NCI-H69 (cell line): ENCODE measurements around the gene ZBTB12.

Source experiments
- DNase-seq: peaks from one replicate; lab custom pipeline; 2025; lab: John Stamatoyannopoulos, UW

Gene ZBTB12

DNA sequence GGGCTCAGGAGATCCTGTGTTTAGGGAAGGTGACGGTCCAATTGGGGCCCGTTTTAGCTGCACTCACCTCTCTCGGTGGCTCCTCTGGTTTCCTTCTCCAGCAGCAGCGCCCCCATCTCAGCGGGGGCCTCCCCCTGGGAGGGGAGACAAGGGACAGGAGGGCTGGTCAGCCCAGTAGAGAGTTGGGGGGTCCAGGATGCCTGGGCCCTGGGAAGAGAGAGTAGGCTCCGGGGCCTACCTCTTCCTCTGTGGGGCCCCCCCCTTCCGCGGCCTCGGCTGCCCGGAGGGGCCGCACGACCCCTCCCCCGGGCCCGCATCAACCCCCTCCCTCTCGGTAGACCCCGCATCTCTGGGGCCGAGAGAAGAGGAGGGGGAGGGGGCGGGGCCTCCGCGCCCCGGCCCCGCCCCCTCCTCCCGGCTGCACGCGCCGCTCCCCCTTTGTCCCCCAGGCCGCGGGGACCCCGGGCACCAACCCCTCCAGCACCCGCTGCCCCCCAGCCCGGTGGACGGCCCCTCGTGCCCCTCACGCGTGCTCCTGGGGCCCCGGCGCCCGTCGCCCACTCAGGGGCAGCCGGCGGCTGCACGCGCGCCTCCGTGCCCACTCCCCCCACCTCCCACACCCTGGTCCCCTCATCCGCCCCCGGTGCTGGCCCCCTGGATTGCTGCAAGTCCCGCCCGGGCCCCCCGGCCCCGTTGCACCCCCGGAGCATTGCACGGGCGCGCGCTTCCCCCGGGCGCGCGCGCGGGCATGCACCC lies 4.9 kb downstream of the ZBTB12 start:
- peak; percentile 68 for DNase-seq

DNA sequence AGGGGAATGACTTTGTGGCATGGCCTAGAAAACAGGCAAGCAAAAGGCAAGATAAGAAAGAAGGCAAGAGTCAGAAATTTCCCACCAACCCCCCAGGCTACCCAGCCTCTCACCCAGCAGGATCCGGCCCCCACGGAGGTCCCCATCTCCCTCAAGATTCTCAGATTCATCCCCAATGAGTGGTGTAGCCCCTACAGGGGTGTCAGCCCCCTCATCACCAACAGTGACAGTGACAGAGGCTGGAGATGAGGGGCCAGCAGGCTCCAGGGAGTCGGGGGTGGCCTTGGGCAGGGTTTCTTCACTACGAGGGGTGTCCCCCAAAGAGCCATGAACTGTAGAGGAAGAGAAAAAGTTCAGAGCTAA lies 5.4 kb downstream of the ZBTB12 start:
- DNase-seq: no peak

DNA sequence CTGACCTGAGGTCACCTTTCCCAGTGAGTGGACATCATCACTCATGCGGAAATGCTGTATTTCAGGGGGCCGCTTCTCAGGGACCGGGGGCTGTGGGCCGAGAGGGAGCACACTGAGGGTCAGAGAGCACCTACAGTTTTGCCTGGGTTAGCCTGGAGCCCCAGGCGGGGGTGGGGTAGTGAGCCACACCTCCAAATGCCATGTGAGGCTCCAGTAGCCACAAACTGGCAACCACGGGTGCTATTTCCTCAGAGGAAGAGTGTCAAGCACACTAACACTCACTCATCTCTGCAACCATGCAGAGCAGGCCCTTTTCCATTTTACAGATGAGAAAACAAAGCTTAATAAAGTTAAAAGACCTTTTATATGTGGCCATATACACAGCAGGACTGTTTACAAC lies 9.1 kb downstream of the ZBTB12 start:
- DNase-seq: no peak

DNA sequence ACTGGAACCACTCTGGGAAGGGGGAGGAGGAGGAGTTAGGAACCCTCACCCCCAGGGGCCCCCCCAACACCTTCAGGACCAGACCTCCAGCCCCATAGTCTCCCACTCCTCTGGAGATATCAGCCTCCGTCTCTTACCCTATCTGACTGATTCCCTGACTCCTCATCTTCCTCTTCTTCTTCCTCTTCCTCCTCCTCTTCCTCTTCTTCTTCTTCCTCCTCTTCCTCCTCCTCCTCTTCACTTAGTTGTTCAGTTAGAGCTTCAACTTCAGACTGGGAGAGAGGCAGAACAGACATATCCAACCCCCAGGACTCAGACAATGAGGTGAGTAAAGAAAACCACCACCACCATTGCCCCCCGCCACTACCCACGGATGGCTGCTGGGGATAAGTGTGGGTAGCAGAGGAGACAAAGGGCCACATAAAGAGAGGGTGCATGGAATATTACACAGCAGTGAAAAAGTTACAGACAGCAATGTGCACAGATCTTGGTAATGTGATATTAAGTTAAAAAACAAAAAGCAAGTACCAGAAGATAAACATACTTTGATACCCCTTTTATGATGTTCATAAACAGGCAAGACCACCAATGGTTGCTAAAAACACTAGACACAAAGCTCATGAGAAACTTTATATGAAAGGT lies 12.4 kb downstream of the ZBTB12 start:
- DNase-seq: no peak

DNA sequence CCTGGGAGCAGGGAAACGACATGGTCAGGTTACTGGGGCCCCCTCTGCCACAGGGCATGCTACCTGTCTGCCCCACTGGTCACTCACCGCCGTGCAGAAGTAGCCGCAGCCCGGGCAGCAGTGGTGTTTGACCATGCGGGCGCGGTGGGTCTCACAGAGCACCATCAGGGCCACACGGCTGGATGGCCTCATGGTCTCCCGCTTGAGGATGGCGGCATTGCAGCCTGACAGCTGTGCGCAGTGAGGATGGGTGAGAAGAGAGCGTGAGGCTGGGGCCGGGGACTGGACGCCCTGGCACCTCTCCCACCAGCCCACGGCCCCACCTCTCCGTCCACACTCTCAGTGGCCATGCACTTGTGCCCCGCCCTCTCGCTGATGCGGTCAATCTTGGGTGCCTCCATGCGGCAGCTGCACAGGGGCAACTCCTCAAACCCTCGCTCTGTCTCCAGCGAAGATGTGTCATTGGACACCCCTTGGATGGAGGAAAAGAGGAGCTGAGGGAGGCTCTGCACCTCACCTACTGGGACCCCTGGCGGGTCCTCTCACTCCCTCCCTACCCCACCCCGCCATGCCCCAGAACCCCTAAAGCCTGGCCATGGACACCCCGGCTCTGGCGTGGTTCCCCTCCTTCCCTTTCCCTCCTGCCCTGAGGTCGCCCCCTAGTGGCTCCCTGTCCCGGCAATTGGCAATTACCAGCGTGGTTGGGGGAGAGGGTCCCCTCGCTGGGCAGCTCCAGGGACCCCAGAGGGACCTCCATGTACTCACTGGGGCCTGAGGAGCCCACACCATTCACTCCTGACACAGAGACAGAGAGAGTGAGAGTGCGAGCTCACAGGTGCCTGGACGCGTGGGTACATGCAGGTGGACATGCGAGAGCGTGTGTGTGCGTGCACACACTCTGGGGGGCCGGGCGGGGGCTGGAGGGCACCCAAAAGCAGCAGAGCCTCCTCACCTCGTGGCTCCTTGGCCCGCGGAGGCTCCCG lies 13.3 kb downstream of the ZBTB12 start:
- DNase-seq: peak; percentile 40

DNA sequence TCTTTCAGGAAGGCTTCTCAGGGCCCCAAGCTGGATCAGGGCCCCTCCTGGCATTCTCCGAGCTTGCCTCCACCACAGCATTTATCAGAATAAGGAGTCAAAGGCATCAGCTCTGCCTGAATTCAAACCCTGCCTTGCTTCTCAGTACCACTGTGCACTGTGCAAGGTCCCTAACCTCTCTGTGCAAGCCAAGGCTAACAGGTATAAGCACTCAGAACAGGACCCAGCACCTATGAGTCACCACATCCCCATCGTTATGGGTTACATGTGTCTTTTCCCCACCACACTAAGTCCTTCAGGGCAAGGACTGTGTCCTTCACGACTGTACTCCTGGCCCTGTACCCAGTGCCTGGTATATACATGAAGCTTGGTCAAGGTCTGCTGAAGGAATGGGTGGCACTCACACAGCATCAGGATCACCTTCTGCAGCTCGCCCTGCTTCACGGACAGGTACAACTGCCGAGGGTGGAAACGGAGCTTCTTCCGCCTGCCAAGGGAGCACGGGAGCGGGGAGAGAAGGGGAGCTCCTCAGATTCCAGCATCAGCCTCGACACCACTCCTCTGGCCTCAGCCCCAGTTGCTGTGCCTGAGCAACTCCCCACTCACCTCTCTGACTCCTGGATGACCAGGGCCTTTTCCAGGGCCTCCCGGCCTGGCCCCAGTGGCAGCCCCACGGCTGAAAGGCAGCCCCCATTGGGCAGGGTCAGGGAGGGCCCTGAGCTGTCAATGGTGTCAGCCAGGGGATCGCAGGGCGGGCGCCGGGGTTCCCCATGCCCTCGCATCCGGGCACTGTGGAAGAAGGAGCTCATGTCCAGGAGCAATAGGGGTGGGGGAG lies 14.5 kb downstream of the ZBTB12 start:
- DNase-seq: no peak

DNA sequence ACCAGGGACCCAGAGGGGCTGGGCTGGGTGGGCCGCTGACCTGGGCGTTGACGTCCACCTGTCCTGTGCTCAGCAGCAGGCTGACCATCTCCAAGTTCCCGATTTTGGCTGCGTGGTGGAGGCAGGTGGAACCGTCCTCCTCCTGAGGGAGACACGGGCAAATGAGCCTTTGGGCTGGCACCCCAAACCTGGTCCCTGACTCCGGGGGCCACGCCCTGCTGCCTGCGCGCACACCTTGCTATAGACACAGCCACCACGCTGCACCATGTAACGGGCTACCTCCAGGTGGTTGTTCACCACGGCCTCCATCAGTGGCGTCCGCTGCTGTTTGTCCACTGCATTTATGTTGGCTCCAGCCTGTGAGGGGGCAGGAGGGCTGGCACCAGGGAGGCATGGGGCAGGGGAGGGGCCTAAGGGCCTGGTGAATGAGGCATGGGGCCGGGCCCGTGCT lies 15.3 kb downstream of the ZBTB12 start:
- DNase-seq: no peak

DNA sequence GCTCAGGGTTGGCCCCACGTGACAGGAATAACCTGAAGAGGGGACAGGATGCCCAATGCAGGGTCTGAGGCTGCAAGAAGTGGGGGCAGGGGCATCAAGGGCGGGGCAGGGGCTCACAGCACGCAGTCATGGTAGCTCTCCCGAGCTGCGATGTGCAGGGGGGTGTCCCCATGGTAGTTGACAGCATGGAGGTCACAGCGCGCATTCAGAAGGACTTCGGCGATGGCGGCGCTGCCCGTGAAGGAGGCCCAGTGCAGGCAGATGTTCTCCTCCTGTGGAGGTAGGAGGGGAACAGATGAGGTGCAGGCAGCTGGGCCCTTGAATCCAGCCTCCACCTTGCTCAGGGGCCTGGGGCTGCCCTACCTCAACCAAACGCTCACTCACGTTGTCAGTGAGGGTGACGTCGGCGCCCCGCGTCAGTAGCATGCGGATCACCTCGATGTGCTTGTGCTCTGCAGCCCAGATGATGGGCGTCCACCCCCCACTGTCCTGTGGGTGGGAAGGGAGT lies 17.3 kb downstream of the ZBTB12 start:
- no peak for DNase-seq

DNA sequence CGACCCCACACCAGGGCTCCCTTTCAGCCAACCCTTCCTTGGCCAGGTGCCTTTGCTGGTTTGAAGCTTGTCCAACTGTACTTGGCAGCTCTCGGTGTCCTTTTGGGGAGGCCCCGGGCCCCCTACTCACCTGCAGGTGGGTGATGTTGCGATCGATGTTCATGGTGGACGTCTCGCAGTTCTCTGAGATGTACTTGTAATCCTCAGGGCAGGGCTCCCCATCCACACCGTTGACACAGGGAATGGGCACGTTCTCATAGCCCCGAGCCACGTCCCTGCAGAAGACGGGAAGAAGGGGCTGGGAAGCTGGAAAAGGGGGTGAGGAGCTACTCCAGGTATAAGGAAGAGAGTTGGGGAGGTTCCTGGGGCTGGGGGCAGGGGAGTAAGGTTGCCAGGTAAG lies 18.2 kb downstream of the ZBTB12 start:
- no peak for DNase-seq

DNA sequence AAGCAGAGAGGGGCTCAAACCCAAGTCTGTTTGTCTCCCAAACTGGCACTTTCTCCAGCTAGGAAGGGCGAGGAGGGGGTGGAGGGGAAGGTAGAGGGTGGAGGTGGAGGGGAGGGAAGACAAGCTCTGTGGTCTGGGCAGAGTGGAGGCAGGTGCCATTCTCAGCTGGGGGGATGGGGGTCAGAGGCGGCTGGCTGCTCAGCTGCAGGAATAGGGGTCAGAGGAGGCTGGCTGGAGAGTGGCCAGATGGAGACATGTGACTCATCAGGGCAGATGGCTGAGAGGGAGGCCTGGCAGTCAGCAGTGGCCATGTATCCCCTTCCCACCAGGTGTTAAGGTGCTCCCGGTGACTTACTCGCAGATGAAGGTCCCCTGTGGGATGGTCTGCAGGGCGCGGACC lies 19.5 kb downstream of the ZBTB12 start:
- DNase-seq: peak; percentile 51

DNA sequence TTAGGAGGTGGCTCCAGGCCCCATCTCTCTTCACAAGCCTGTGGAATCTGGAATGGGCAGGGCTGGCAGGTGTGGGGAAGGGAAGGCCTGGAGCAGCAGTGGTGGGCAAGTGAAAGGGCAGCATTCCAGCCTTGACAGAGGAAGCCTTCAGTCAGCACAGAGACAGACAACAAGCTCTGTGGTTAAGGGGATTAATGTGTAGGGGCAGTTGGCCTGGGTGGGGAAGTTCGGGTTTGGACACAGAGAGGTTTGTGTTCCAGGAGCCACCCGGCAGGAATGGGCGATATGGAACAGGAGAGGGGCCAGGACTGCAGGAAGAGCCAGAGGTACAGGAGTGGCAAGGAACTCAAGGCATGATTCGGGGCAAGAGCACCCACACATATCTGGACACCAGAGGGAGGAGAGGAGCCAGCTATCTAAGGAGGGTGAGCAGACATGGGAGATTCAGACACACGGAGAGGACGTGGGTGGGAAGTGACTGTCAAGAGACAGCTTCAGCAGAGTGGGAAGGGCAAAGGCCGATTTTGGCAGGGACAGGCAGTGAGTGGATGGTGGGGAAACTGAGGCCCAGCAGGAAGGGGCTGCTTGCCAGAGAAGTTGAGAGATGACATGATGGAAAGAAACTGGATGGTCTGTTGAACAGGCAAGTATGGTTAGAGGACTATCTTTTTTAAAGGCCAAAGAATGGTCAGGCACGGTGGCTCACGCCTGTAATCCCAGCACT lies 20.6 kb downstream of the ZBTB12 start:
- no peak for DNase-seq

DNA sequence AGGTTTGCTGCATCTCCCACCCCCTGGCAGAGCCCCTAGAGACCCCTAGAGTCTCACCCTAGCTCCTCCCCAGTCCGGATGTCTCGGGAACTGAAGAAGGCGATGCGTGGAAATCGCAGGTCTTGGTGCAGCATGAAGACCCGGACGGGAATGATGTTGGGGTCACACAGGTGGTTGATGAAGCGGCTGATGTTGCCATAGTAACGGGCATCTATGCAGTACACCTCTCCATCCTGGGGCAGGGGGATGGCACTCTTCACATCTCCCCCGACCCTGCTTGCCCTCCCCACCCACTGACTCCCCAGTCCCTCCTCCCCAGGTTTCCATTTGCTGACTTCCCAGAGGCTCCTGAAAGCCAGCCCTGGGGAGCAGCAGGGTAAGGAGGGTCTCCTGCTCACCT lies 21.3 kb downstream of the ZBTB12 start:
- no peak for DNase-seq

DNA sequence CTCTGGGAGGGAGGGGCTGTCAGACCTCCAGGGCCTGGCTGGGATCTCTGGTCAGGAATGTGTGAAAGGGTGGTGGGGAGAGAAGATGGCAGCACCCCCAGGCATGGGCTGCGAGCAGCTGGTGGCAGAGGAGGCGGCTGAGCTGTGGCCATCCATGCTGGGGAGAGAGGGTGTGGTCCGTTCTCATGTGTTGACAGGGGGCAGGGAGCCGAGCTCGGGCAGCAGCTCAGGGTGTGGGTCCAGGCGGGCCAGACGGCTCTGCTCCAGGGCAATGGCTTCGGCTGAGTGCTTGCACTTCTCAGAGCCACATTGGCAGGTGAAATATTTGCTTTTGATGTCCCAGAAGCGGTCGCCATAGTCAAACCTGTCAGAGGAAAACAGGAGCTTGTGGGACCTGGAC lies 22.0 kb downstream of the ZBTB12 start:
- DNase-seq: no peak

DNA sequence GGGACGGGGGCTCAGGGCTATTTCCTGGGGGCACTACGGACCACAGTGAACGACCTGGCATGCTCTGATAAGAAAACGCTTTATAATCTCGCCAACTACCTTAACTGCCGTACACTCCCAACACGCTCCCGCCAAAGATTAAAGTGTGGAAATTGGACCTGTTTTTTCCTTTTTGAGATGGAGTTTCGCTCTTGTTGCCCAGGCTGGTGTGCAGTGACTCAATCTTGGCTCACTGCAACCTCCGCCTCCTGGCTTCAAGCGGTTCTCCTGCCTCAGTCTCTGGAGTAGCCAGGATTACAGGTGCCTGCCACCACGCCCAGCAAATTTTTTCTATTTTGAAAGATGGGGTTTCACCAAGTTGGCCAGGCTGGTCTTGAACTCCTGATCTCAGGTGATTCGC lies 22.7 kb downstream of the ZBTB12 start:
- DNase-seq: no peak

DNA sequence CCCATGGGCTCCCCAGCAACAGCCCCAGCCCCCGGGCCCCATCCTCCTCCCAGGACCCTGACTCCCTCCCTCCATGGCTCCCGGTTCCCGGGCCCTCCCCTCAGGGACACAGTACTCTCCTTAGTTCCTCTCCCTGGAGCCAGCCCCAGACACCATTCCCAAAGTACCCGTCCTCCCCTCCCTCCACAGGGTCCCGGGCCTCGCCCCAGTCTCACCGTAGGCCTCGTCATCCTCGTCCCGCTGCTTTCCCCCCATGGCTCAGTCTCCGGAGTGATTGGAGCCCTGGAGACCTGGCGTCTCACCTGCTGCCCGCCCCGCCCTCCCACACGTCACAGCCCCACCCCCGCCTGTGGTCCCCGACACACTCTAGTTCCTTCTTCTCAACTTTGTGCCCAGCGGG lies 23.2 kb downstream of the ZBTB12 start, which contains the start of gene SLC44A4:
Gene SLC44A4, minus strand, starts transcription at position 272 of the 400 bp plus-strand sequence. Its CDS starts 17 bp downstream, at position 255.
- DNase-seq: no peak

DNA sequence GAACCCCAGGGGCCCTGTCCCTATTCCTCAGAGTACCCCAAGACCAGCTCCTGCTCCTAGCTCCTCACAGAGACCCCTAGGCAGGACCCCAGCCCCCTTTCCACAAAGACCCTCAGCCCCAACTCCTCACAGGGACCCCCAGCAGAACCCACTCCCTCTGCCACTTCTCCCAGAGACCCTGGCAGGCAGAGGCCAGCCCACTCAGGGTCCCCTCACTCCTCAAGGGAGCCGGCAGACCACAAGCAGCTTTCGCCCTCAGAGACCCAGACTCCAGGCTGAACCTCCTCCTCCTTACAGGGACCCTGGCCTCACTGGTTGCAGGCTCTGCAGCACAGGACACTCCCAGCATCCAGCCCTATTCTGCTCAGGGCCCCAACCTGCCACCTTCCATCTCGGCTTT lies 23.7 kb downstream of the ZBTB12 start:
- DNase-seq: no peak

DNA sequence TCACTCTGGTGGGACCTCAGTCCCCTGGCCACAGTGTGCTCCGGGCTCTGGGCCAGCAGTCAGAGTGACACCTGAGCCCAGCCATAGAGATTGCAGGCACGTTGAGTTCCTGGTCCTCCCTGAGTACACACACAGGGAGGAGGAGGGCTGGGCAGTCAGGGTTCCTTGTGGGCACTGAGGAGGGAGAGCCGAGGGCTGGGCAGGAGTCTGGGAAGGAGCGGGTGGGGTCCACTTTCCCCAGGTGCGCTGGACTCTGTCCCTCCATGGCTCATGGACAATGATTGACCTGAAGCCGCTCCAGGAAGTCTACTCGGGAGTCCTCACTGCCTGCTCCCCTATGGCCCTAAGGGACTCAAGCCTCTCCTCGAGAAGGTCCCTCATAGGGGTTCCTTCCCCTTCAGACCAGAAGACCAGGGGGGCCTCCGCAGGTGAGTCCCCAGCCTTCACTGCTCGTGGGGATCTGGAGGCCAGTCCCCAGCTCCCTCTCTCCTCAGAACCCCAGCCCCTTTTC lies 24.2 kb downstream of the ZBTB12 start:
- DNase-seq: peak; percentile 54

DNA sequence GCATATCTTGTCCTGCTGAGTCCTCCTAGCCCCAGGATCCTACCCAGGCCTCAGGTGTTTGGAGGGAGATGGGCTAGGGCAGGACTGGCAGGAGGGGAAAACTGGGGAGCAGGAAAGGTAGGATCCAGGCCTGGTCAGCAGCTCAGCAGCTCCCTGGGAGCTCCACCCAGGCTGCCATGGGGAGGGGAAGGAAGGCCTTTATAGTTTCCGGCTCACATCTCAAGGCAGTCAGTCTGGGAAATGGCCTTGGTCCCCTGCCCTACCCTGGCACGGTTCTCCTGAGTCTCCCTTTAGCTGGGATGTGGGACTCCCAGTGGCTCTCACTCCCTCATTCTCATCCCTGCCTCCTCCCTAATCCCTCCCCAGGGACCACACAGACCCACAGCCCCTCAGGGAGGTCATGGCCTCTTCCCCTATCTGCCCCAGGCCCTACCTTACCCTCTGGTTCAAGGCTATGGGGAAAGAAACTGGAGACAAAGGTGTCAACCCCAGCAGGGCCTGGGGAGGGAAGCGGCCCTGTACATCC lies 24.7 kb downstream of the ZBTB12 start:
- no peak for DNase-seq

DNA sequence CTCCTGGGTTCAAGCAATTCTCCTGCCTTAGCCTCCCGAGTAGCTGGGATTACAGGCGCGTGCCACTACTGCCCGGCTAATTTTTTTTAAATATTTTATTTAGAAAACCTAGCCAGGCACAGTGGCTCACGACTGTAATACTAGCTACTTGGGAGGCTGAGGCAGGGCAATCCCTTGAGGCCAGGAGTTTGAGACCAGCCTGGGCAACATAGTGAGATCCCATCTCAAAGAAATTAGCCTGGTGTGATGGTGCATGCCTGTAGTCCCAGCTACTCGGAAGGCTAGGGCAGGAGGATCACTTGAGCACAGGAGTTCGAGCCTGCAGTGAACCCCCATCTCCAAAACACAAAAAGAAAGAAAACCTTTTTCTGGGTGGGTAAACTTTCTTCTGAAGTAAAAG lies 25.5 kb downstream of the ZBTB12 start:
- no peak for DNase-seq

DNA sequence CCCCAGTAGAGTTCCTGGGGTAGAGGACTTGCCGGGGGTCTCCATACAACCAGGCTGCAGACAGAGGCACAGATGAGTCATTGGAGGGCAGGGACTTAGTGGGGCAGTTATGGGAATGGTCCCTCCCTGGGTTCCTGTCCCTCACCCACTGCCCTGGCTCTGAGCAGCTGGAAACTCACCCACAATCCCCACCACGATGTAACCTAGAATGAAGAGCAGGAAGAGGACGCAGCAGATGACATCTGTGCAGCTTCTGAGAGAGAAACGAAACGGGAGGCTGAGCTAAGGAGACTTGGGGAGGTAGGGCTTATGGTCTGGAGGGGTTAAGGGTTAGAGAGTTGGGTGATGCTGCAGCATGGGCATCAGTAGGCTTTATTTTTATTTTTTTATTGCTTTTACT lies 26.0 kb downstream of the ZBTB12 start:
- DNase-seq: no peak
